Muscle layer of duodenum (tissue), 2 donors: Measurements from ENCODE around the gene SRP9.

ENCODE experiments used
- H3K27ac ChIP-seq: one replicate; pipeline ENCODE4 v1.7.0; 2013; ENCODE audit warnings: mild to moderate bottlenecking, low read length
- H3K27me3 ChIP-seq: one replicate; pipeline ENCODE4 v1.7.0; 2013; ENCODE audit warnings: low read depth, mild to moderate bottlenecking, control low read depth, low read length
- H3K36me3 ChIP-seq, 2 donors: one replicate each; pipeline ENCODE4 v1.7.0; 2013; ENCODE audit warnings: low read length in 2 of 2, control low read depth in 1 of 2, mild to moderate bottlenecking in 1 of 2; ENCODE audit not compliant: insufficient read depth in 2 of 2, control insufficient read depth in 1 of 2
- H3K4me1 ChIP-seq, 2 donors: one replicate each; pipeline ENCODE4 v1.7.0; 2013; ENCODE audit warnings: low read length in 2 of 2, mild to moderate bottlenecking in 2 of 2, control low read depth in 1 of 2, moderate library complexity in 1 of 2; ENCODE audit not compliant: insufficient read depth in 2 of 2, control insufficient read depth in 1 of 2
- H3K4me3 ChIP-seq, 2 donors: one replicate each; pipeline ENCODE4 v1.7.0; 2013; ENCODE audit warnings: low read length in 2 of 2, low read depth in 1 of 2, mild to moderate bottlenecking in 1 of 2
- H3K9me3 ChIP-seq, 2 donors: one replicate each; pipeline ENCODE4 v1.7.0; 2013; ENCODE audit warnings: low read length in 2 of 2, control low read depth in 1 of 2, mild to moderate bottlenecking in 1 of 2; ENCODE audit not compliant: control insufficient read depth in 1 of 2
- donor health status: healthy.

Gene SRP9

DNA sequence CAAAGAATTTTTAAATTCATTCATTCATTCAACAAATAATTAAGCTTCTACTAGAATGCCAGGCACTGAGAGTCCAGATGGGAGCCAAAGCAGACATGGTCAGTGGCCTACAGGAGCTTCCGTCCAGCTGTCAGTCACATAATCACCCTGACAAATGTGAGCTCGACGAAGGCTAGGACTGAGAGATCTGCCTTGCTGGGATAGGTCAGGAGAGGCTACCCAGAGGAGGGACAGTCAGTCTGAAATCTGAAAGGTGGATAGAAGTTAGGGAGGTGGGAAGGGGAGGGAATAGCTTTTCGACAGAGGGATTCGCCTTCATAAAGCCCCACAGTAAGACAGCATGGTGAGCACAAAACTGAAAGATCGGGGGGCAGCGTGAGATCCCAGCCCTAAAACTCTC is 40.6 kb downstream of the SRP9 start:
- Histone ChIP-seq H3K36me3 (peaks cover 0 to 10% of the 10 kb centered on the region in 2 donors), H3K27me3 (no peaks in the 10 kb centered on the region), H3K9me3 (no peaks in the 10 kb centered on the region), H3K4me1 (peaks cover 35 to 76% of the 10 kb centered on the region in 2 donors), H3K4me3 (no peak overlapping the region), H3K27ac (peak overlapping the region; percentile 87)

DNA sequence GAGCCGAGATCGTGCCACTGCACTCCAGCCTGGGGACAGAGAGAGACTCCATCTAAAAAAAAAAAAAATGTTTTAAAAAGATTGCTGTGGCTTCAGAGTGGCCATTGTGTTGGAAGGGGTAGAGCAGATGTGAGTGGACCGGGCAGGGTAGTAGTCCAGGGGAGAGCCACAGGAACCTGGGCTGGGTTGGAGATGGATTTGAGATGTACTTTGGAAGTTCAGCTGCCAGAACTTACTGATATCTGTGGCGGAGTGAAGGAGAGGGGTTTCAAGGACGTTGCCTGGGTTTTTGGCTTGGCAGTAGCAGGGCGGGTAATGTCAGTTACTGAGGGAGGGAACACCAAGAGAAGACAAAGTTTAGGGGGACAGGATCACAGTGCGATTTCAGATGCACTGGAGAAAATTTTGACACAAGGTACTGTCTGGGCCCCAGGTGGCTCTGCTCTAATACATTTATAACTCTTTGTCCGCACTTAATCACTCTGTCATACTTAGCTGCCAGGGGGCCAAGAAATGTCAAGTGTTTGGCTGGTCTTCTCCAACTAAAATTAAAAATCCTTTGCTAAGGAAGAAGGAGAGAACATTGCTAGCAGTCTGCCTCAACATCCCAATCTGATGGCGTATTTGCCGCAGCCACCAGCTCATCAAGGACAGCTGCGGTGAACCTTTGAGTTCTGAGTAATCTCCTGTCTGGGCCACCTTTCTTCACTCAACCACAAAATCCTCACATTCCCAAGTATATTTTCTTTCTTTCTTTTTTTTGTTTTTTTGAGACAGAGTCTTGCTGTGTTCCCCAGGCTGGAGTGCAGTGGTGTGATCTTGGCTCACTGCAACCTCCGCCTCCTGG is 41.9 kb downstream of the SRP9 start:
- Histone ChIP-seq H3K36me3 (peaks cover 0 to 12% of the 10 kb centered on the region in 2 donors), H3K27ac (no peak overlapping the region), H3K27me3 (no peaks in the 10 kb centered on the region), H3K9me3 (no peaks in the 10 kb centered on the region), H3K4me3 (no peak overlapping the region), H3K4me1 (peaks cover 21 to 70% of the 10 kb centered on the region in 2 donors)

GRCh38 chr1:225820522-225821120 is 43.0 kb downstream of the SRP9 start:
- no peak overlapping the region for H3K27ac ChIP-seq
- H3K4me3 ChIP-seq, result no peak overlapping the region
- no peaks in the 10 kb centered on the region for H3K27me3 ChIP-seq
- H3K36me3 ChIP-seq, result peaks cover 0 to 12% of the 10 kb centered on the region in 2 donors
- no peaks in the 10 kb centered on the region for H3K9me3 ChIP-seq
- H3K4me1 ChIP-seq, result peaks cover 24 to 71% of the 10 kb centered on the region in 2 donors

- Histone ChIP-seq H3K27ac (no peak overlapping the region), H3K36me3 (peaks cover 0 to 4% of the 10 kb centered on the region in 2 donors), H3K9me3 (no peaks in the 10 kb centered on the region), H3K27me3 (no peaks in the 10 kb centered on the region), H3K4me3 (no peak overlapping the region), H3K4me1 (peaks cover 13 to 58% of the 10 kb centered on the region in 2 donors)
Measured at GRCh38 chr1:225822655-225823403, 45.2 kb downstream of the SRP9 start.

- H3K4me1 ChIP-seq, result peaks cover 5 to 49% of the 10 kb centered on the region in 2 donors
- H3K9me3 ChIP-seq, result no peaks in the 10 kb centered on the region
- peaks cover 1 to 4% of the 10 kb centered on the region in 2 donors for H3K36me3 ChIP-seq
- no peak overlapping the region for H3K4me3 ChIP-seq
- no peak overlapping the region for H3K27ac ChIP-seq
- H3K27me3 ChIP-seq, result no peaks in the 10 kb centered on the region
Measured at GRCh38 chr1:225823811-225824261, 46.2 kb downstream of the SRP9 start.

- no peaks in the 10 kb centered on the region for H3K9me3 ChIP-seq
- no peak overlapping the region for H3K27ac ChIP-seq
- no peaks in the 10 kb centered on the region for H3K27me3 ChIP-seq
- H3K4me1 ChIP-seq, result peaks cover 5 to 45% of the 10 kb centered on the region in 2 donors
- H3K4me3 ChIP-seq, result no peak overlapping the region
- H3K36me3 ChIP-seq, result peaks cover 8 to 10% of the 10 kb centered on the region in 2 donors
Measured at GRCh38 chr1:225824533-225824941, 46.9 kb downstream of the SRP9 start.

DNA sequence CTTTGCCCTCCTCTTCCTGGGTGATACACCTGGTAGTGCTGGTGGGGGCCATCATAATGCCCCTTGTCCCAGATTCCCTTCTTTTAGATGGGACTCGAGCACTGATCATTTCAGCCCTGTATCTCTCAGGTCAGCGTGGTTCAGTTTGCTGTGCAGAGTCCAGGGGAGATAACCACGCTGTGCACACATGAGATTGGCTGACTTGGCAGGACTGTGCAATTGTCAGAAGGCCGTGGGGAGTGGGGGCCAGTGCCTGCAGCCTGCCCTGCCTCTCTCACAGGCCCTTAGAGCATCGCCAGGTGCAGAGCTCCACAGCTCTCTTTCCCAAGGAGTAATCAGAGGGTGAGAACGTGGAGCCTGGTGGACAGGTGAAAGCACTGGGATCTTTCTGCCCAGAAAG is 47.5 kb downstream of the SRP9 start:
- Histone ChIP-seq H3K27ac (no peak overlapping the region), H3K9me3 (no peaks in the 10 kb centered on the region), H3K36me3 (peaks cover 9 to 13% of the 10 kb centered on the region in 2 donors), H3K27me3 (no peaks in the 10 kb centered on the region), H3K4me3 (no peak overlapping the region), H3K4me1 (peaks cover 5 to 45% of the 10 kb centered on the region in 2 donors)

- Histone ChIP-seq H3K27me3 (no peaks in the 10 kb centered on the region), H3K9me3 (no peaks in the 10 kb centered on the region), H3K4me1 (peaks cover 5 to 41% of the 10 kb centered on the region in 2 donors), H3K4me3 (no peak overlapping the region), H3K27ac (no peak overlapping the region), H3K36me3 (peaks cover 9 to 15% of the 10 kb centered on the region in 2 donors)
Measured at GRCh38 chr1:225825607-225826007, 48.0 kb downstream of the SRP9 start.

GRCh38 chr1:225827076-225827475 is 49.5 kb downstream of the SRP9 start:
- Histone ChIP-seq H3K9me3 (no peaks in the 10 kb centered on the region), H3K36me3 (peaks cover 15 to 24% of the 10 kb centered on the region in 2 donors), H3K4me1 (peaks cover 5 to 31% of the 10 kb centered on the region in 2 donors), H3K4me3 (no peak overlapping the region), H3K27ac (no peak overlapping the region), H3K27me3 (no peaks in the 10 kb centered on the region)

DNA sequence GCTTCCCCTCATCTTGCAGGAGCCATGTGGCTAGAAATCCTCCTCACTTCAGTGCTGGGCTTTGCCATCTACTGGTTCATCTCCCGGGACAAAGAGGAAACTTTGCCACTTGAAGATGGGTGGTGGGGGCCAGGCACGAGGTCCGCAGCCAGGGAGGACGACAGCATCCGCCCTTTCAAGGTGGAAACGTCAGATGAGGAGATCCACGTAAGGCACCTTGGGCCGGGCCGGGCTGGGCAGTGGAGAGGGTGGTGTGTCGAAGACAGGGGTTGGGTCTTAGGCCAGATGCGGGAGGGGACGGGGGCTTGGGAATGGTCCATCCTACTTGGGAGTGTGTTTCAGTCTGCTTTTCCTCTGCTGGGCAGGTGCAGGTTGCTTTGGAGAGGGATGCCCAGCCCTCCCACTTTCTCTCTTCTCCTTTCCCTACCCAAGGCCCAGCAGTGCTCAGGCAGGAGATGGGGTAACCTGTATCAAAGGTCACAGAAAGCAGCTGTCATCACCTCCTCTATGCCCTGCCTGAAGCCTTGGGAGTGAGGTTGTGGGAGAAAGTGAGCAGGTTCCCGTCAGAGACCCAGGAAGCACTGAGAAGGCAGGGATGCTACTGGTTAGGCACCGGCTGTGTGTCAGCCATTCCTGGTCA is 51.2 kb downstream of the SRP9 start:
- no peak overlapping the region for H3K4me3 ChIP-seq
- H3K4me1 ChIP-seq, result peaks cover 5 to 19% of the 10 kb centered on the region in 2 donors
- H3K27ac ChIP-seq, result no peak overlapping the region
- peaks cover 17 to 30% of the 10 kb centered on the region in 2 donors for H3K36me3 ChIP-seq
- no peaks in the 10 kb centered on the region for H3K27me3 ChIP-seq
- H3K9me3 ChIP-seq, result no peaks in the 10 kb centered on the region
